GM18951 (cell line): Measurements from ENCODE around the gene BCL3.

Source experiments
- POLR2A ChIP-seq: IDR thresholded peaks from 4 replicates; pipeline ENCODE4 v1.6.1; 2011; ENCODE audit warnings: mild to moderate bottlenecking; ENCODE audit not compliant: insufficient read length, insufficient read depth; ENCODE audit errors: extremely low read depth
- in situ Hi-C: fragments of 300-500 bp; cut with MboI; formaldehyde crosslinking; loops from one replicate; pipeline ENCODE4 v1.12.0; 2022; ENCODE audit warnings: low sequenced_read_pairs, mixed read lengths, inconsistent platforms; ENCODE audit not compliant: unreplicated experiment

Gene BCL3

DNA sequence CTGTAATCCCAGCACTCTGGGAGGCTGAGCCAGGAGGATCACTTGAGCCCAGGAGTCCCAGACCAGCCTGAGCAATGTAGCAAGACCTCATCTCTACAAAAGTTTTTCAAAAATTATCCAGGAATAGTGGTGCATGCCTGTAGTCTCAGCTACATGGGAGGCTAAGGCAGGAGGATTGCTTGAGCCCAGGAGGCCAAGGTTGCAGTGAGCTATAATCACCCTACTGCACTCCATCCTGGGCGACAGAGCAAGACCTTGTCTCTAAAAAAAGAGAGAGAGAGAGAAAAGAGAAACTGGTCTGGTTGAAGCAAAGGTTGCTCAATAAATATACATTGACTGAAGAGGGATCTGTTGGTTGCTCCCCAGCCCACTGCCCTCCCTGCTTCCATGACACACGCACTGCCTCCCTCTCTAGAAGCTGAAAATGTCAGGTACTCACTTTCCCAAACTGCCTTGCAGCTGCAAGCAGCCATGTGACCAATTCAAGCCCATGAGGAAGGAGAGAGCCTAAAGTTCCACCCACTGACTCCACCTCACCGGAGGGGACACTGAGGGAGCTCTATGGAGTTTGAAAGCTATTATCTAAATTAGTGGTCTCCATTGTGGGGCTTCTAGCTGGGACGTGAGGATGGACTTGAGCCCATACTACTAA is 35.5 kb upstream of the BCL3 start:
- in situ Hi-C loops = no loop called here
- no peak for TF ChIP-seq POLR2A

DNA sequence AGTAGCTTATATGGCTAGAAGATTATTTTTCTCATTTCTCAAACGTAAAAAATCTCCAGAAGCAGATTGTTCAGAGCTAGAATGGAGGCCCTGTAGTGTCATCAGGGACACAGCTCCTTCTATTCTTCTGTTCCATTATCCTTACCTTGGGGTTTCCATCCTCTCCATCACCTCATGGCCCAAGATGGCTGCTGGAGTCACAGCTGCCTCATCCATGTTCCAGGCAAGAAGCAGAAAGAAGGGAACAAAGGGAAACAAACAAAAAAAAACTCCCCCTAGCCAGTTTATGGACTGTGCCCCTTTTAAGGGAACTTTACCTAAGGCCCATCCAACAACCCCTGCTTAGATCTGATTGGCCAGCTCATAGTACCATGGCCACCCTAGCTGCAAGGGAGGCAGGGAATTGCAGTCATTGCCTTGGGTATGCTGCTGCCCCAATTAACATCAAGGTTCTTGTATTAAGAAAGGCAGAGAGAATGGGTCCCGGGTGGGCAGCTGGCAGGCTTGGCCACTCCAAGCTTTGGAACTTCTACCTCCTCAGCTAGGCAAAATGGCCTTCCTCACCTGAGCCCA is 33.8 kb upstream of the BCL3 start:
- no peak for TF ChIP-seq POLR2A
- in situ Hi-C loops = no loop called here

DNA sequence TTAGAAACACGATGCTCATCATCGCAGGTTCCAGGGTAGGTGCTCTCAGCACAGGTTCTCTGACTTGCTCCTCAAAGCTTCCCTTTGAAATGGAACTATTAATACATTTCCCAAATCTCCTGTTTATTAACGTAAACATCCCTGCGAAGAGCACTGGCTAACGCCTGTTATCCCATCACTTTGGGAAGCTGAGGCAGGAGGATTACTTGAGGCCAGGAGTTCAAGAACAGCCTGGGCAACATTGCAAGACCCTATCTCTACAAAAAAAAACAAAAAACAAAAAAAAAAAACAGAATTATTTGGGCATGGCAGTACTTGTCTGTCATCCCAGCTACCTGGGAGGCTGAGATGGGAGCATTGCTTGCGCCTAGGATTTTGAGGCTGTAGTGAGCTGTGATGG is 30.9 kb upstream of the BCL3 start:
- no peak for TF ChIP-seq POLR2A
- in situ Hi-C loops = no loop called here

DNA sequence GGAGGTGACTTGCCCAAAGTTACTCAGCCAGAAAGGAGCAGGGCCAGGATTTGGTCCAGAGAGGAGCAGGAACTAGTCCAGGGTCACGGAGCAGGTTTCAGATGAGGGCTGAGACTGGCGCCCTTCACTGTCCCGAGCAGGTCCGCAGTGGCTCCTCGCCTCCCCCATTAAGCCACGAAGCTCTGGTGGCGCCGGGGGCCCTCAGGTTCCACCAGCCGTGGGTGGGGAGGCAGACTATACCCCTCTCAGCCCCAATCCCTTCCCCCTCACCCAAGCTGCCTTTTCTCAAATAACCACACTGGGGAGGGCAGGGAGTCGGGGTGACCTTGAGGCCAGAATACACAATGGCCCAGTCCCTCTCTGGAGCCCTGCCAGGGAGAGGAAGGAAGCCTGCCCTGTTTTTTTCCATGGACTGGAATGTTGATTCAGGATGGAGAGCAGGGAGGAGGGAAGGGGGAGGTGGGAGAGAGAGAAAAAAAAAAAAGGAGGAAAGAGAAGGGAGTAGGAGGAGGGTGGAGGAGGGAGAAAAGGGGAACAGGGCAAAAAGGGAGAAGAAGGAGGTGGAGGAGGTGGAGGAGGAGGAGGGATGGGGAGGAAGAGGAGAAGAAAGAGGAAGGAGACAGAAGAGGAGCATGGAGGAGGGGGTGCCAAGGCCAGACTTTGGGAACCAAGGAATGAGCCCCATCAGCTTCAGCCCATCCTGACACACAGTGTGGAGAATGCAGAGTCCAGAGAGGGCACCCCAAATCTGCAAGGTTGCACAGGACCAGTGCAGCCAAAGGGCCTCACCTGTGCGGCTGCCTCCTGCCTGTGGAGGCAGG is 29.9 kb upstream of the BCL3 start:
- in situ Hi-C loops = no loop called here
- TF ChIP-seq POLR2A = no peak

DNA sequence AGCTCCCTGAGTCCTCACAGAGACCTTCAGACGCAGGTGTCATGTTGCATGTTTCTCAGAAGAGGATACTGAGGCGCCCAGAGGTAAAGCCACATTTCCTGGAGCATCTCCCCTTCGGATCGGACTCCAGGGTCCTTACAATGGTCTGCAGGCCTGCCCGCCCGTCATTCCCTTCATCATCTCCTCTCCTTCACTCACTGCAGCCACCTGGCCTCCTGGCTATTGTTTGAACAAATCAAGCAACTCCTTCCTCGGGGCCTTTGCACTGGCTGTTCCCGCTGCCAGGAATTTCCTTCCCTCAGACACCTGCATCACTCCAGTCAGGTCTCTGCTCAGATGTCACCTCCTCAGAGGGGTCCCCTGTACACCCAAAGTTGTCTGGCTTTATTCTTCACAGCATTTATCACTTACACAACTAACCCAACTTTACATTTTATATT is 29.2 kb upstream of the BCL3 start:
- in situ Hi-C loops = no loop called here
- TF ChIP-seq POLR2A = no peak

DNA sequence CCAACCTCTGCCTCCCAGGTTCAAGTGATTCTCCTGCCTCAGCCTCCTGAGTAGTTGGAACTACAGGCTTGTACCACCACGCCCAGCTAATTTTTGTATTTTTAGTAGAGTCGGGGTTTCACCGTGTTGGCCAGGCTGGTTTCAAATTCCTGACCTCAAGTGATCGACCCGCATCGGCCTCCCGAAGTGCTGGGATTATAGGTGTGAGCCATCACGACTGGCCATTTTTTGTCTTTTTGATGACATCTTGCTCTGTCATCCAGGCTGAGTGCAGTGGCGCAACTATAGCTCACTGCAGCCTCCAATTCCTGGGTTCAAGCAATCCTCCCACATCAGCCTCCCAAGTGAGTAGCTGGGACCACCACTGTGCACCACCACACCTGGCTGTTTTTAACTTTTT is 28.1 kb upstream of the BCL3 start:
- in situ Hi-C loops = loop anchor here (10.0 kb wide), 1 partner anchor 54 kb away; the partner anchor contains the start of gene CBLC

DNA sequence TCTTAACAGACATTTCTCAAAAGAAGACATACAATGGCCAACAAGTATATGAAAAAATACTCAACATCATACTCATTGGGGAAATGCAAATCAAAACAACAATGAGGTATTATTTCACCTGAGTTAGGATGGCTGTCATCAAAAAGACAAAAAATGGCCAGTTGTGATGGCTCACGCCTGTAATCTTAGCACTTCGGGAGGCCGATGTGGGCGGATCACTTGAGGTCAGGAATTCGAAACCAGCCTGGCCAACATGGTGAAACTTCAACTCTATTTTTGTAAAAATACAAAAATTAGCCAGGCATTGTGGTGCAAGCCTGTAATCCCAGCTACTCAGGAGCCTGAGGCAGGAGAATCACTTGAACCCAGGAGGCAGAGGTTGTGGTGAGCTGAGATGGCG is 27.6 kb upstream of the BCL3 start:
- in situ Hi-C loops = loop anchor here (10.0 kb wide), 1 partner anchor 54 kb away; the partner anchor contains the start of gene CBLC

DNA sequence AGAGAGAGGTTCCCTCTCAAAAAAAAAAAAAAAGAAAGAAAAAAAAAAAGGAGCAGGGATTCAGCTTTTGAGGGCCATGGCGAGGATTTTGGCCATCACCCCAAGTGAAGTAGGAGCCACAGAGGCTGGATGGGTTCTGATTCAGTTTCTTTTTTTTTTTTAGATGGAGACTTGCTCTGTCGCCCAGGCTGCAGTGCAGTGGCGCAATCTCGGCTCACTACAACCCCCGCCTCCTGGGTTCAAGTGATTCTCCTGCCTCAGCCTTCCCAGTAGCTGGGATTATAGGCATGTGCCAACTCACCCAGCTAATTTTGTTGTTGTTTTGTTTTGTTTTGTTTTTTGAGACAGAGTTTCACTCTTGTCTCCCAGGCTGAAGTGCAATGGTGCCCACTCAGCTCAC is 27.1 kb upstream of the BCL3 start:
- in situ Hi-C loops = loop anchor here (10.0 kb wide), 1 partner anchor 53 kb away; the partner anchor contains the start of gene CBLC

More for the DNA sequence above, 27.6 kb upstream of the BCL3 start:
- no peak for TF ChIP-seq POLR2A

DNA sequence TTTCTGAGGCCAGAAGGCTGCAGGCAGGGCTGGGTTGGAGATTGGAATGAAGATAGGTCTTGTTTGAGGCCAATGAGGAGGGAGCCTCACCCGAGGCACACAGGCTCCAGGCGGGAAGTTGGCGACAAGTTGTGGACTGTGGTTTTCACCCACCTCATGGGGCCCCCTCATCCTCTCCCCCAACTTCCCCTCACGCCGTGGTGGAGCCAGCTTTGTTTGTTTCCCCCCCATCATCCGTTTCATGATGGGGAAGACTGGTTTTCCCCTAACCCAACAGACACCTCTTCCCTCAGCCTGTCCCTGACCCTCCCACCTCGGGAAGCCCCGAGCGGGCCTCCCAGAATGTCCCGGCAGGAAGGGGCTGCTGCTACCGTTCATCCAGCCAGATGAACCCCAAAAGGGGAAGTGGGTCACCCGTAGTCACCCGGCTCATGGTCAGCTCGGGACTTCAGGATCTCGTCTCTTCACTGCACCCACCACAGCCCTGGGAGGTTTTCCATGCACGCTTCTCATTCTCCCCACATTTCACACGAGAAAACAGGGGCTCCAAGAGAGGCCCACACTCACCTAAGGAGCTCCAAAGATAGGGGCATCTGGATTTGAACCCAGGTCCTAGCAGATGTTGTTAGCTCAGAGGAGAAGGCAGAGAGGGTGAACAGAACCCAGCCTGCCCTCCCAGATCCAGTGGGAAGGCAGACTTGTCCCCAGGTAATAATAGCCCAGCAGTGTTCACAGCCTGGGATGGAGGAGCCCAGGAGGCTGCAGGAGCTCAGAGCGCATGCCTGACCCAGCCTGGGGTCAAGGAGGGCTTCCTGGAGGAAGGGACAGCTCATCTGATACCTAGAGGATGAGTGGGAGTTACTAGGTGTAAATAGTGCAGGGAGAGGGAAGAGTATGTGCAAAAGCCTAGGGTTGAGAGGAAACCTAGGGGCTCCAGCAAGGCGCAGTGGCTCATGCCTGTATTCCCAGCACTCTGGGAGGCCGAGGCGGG is 26.1 kb upstream of the BCL3 start:
- in situ Hi-C loops = loop anchor here (10.0 kb wide), 1 partner anchor 52 kb away; the partner anchor contains the start of gene CBLC
- no peak for TF ChIP-seq POLR2A

DNA sequence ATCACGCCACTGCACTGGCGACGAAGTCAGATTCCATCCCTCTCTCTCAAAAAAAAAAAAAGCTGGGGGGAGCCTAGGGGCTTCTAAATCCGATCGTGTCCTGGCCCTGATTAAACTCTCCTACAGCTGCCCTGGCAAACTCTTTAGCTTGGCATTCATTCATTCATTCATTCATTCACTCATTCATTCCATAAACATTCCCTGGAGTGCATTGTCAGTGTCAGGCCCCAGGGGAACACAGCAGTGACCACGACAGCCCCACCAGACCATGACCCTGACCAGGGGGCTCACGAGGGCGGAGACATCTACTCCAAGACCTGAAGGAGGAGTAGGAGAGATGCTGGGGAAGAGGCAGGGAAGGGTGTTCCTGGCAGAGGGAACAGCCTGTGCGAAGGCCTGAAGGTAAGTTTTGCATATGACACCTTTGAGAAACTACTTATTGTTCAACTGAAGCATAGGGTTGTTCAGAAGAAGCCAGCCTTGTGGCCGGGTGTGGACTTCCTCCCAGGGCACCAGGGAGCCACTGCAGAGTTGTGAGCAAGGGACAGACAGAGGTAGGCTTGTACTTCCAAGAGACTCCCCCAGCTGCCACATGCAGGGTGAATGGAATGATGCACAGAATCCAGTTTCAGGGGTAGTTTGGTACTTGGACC is 25.1 kb upstream of the BCL3 start:
- in situ Hi-C loops = loop anchor here (10.0 kb wide), 1 partner anchor 51 kb away; the partner anchor contains the start of gene CBLC

DNA sequence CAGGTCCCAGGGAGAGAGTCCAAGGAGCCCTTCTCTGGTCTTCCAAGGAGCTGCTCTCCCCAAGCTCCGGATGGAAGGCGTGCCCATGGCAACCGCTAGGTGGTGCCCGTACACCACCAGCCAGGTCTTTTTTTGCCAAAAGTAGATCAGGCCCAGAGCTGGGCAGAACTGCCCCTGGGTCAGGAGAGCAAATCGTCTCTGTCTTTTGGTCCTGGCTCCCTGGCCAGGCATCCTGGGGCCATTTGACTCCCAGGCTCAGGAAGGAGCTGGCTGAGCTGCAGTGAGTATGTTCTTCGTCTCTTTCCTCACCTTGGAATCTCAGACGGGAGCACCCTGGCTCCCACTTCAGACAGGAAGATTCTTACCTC is 24.6 kb upstream of the BCL3 start:
- TF ChIP-seq POLR2A = no peak
- in situ Hi-C loops = loop anchor here (10.0 kb wide), 1 partner anchor 51 kb away; the partner anchor contains the start of gene CBLC

More for the DNA sequence above, 25.1 kb upstream of the BCL3 start:
- no peak for TF ChIP-seq POLR2A

DNA sequence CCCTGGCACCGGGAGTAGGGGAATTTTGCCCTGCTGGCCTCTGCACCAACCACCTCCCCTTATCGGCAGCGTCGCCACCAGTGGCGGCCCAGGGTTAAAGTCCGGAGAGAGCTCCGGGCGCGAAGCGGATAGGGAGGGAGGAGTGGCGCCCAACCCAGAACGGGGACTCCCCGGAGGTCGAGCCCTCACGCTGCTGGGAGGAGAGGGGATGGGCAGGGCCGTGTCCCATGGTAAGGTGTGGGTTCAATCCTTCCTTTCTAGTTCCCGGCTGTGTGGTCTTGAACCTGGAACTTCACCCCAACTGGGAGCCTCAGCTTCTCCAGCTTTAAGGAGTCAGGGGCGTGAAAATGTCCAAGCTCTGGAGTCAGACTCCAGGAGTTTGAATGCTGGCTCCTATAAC is 23.3 kb upstream of the BCL3 start:
- in situ Hi-C loops = loop anchor here (10.0 kb wide), 1 partner anchor 50 kb away; the partner anchor contains the start of gene CBLC
- TF ChIP-seq POLR2A = no peak

DNA sequence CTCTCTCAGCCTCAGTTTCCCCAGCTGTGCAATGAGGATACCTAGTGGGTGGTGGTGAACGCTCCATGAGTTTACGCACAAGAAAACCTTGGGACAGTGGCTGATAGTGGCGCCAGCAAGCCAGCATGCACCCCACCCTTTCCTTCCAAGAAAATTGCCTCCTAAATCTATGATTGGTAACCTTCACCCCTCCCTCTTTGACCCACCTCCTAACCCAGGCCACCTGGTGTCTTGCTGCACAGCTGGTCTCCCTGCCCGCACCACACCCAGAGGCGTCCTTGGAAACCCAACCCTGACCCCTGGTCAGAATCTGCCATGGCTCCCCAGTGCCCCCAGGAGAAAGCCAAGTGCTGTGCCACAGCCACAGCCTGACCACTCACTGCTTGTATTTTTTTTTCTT is 22.8 kb upstream of the BCL3 start:
- in situ Hi-C loops = loop anchor here (10.0 kb wide), 1 partner anchor 49 kb away; the partner anchor contains the start of gene CBLC
- TF ChIP-seq POLR2A = no peak
